Measurements from ENCODE around the gene RNF41.

GRCh38 chr12:56236091-56236490 lies 14.4 kb upstream of the RNF41 start:
- TF ChIP-seq, protein P1, sequence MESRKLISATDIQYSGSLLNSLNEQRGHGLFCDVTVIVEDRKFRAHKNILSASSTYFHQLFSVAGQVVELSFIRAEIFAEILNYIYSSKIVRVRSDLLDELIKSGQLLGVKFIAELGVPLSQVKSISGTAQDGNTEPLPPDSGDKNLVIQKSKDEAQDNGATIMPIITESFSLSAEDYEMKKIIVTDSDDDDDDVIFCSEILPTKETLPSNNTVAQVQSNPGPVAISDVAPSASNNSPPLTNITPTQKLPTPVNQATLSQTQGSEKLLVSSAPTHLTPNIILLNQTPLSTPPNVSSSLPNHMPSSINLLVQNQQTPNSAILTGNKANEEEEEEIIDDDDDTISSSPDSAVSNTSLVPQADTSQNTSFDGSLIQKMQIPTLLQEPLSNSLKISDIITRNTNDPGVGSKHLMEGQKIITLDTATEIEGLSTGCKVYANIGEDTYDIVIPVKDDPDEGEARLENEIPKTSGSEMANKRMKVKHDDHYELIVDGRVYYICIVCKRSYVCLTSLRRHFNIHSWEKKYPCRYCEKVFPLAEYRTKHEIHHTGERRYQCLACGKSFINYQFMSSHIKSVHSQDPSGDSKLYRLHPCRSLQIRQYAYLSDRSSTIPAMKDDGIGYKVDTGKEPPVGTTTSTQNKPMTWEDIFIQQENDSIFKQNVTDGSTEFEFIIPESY (IDR thresholded peaks at IDR 0.05; ENCODE audit: borderline replicate concordance, low read depth): no peak
- TF ChIP-seq, protein P2, sequence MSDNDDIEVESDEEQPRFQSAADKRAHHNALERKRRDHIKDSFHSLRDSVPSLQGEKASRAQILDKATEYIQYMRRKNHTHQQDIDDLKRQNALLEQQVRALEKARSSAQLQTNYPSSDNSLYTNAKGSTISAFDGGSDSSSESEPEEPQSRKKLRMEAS (IDR thresholded peaks at IDR 0.05; ENCODE audit: low read depth): no peak
- TF ChIP-seq CTCF (IDR thresholded peaks at IDR 0.05) (no peak), YY1 (IDR thresholded peaks at IDR 0.05; ENCODE audit: low read depth) (no peak), GABPA (IDR thresholded peaks at IDR 0.05; ENCODE audit: low read depth) (no peak), POLR2AphosphoS5 (IDR thresholded peaks at IDR 0.05; ENCODE audit: low read depth, low read length) (no peak), RFX5 (IDR thresholded peaks at IDR 0.05; ENCODE audit: low read length) (no peak), JUND (IDR thresholded peaks at IDR 0.05) (no peak), TEAD4 (IDR thresholded peaks at IDR 0.05; ENCODE audit: borderline replicate concordance, insufficient read depth) (no peak), FOXM1 (IDR thresholded peaks at IDR 0.05; ENCODE audit: low read depth) (no peak)
